Progenitor cell of endocrine pancreas (in vitro differentiated cells): ENCODE data around the gene ORAI3. TPM values are rescaled to one million over a fixed set of nuclear protein-coding genes. Genes with fewer than 3 reads are reported as not detected.

ENCODE experiments used
- DNase-seq: peaks from one replicate; pipeline ENCODE4 v3.0.0; 2021; ENCODE audit warnings: low spot score; ENCODE audit not compliant: unreplicated experiment
- H3K27ac Mint-ChIP-seq: 2 replicates; pipeline ENCODE4 v1.8.0; 2021; ENCODE audit warnings: mild to moderate bottlenecking, moderate library complexity, mixed read lengths
- H3K27me3 Mint-ChIP-seq: 2 replicates; pipeline ENCODE4 v1.8.0; 2021; ENCODE audit warnings: mixed read lengths
- H3K36me3 Mint-ChIP-seq: 2 replicates; pipeline ENCODE4 v1.8.0; 2022; ENCODE audit warnings: mixed read lengths; ENCODE audit not compliant: insufficient read depth
- H3K4me1 Mint-ChIP-seq: 2 replicates; pipeline ENCODE4 v1.8.0; 2021; ENCODE audit warnings: low read depth, mixed read lengths
- H3K4me3 Mint-ChIP-seq: 2 replicates; pipeline ENCODE4 v1.8.0; 2021; ENCODE audit warnings: low read depth, mild to moderate bottlenecking, moderate library complexity, mixed read lengths
- H3K9me3 Mint-ChIP-seq: 2 replicates; pipeline ENCODE4 v1.8.0; 2021; ENCODE audit warnings: low read depth, mixed read lengths
- total RNA-seq: library from RNA; stranded (reverse); gene quantifications from 2 replicates; pipeline ENCODE4 v1.2.1, GENCODE V29; 2021
- TF ChIP-seq, protein P1 (sequence below): fragments of 200-600 bp; sonication (generic); IDR thresholded peaks from one replicate; pipeline ENCODE4 v1.5.0; 2021; ENCODE audit warnings: antibody characterized with exemption, mild to moderate bottlenecking; ENCODE audit not compliant: unreplicated experiment

Gene ORAI3
- total RNA-seq, 1 donor from 2014 or later = 19.1 TPM

- H3K9me3 Mint-ChIP-seq = no peaks in the 10 kb centered on the region
- H3K27me3 Mint-ChIP-seq = no peaks in the 10 kb centered on the region
- DNase-seq = no peak
- peak overlapping the region; percentile 100 for H3K27ac Mint-ChIP-seq
- TF ChIP-seq, protein P1, sequence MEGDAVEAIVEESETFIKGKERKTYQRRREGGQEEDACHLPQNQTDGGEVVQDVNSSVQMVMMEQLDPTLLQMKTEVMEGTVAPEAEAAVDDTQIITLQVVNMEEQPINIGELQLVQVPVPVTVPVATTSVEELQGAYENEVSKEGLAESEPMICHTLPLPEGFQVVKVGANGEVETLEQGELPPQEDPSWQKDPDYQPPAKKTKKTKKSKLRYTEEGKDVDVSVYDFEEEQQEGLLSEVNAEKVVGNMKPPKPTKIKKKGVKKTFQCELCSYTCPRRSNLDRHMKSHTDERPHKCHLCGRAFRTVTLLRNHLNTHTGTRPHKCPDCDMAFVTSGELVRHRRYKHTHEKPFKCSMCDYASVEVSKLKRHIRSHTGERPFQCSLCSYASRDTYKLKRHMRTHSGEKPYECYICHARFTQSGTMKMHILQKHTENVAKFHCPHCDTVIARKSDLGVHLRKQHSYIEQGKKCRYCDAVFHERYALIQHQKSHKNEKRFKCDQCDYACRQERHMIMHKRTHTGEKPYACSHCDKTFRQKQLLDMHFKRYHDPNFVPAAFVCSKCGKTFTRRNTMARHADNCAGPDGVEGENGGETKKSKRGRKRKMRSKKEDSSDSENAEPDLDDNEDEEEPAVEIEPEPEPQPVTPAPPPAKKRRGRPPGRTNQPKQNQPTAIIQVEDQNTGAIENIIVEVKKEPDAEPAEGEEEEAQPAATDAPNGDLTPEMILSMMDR = no peak
- H3K4me1 Mint-ChIP-seq = peaks cover 8% of the 10 kb centered on the region
- H3K4me3 Mint-ChIP-seq = peak overlapping the region; percentile 97
- no peaks in the 10 kb centered on the region for H3K36me3 Mint-ChIP-seq
Measured at GRCh38 chr16:30921459-30921747, 27.5 kb upstream of the ORAI3 start.

GRCh38 chr16:30921748-30922419 is 27.0 kb upstream of the ORAI3 start:
- Mint-ChIP-seq H3K4me1 (peaks cover 8% of the 10 kb centered on the region), H3K36me3 (peaks cover 2% of the 10 kb centered on the region), H3K9me3 (no peaks in the 10 kb centered on the region), H3K4me3 (peak overlapping the region; percentile 97), H3K27me3 (no peaks in the 10 kb centered on the region), H3K27ac (peak overlapping the region; percentile 100)
- peak; percentile 92 for DNase-seq
- TF ChIP-seq, protein P1 = peak; percentile 95

DNA sequence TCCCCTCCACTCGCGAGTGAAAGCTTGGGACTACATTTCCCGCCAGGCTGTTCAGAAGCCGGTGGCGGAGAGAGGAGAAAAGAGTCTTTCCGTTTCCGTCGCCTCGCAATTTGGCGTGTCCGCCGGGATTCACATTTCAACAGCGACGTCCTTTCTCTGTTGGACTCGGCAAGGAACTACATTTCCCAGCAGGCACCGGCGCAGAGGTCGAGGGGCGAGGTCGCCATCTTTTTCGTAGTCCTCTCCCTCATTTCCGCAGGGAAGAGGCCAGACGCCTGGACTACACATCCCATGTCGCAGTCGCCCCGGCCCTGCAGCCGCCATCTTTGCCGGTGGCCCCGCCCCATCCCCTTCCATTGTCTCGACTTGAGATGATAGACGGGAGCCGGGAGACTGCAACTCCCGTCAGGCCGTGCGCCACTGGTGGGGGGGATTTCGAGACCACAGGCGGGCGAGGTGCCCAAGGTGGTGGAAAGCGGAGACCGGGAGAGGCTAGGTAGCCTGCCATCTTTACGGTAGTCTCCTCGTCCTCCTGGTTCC is 26.4 kb upstream of the ORAI3 start:
- TF ChIP-seq, protein P1 = no peak
- Mint-ChIP-seq H3K4me1 (peaks cover 8% of the 10 kb centered on the region), H3K4me3 (peak overlapping the region; percentile 97), H3K36me3 (peaks cover 2% of the 10 kb centered on the region), H3K27me3 (no peaks in the 10 kb centered on the region), H3K27ac (peak overlapping the region; percentile 100), H3K9me3 (no peaks in the 10 kb centered on the region)
- peak; percentile 99 for DNase-seq

GRCh38 chr16:30922960-30923535 is 25.8 kb upstream of the ORAI3 start:
- H3K27me3 Mint-ChIP-seq = no peaks in the 10 kb centered on the region

GRCh38 chr16:30923554-30924075 is 25.3 kb upstream of the ORAI3 start, which contains the start of gene FBXL19:
FBXL19 (plus strand) TSS chr16:30923572; CDS start chr16:30925755, 2,183 bp downstream.
- H3K4me3 Mint-ChIP-seq = peak within 1 kb of the TSS; percentile 97
- TF ChIP-seq, protein P1 = no peak
- DNase-seq = peak; percentile 50
- peak within 1 kb of the TSS; percentile 100 for H3K27ac Mint-ChIP-seq
- no peaks in the 10 kb centered on the region for H3K9me3 Mint-ChIP-seq
- peaks cover 8% of the 10 kb centered on the region for H3K4me1 Mint-ChIP-seq
- H3K27me3 Mint-ChIP-seq = no peaks in the 10 kb centered on the region
- peaks cover 2% of the 10 kb centered on the region for H3K36me3 Mint-ChIP-seq

More at GRCh38 chr16:30922960-30923535, 25.8 kb upstream of the ORAI3 start:
- Mint-ChIP-seq H3K4me1 (peaks cover 8% of the 10 kb centered on the region), H3K27ac (peak overlapping the region; percentile 100), H3K4me3 (peak overlapping the region; percentile 97), H3K9me3 (no peaks in the 10 kb centered on the region), H3K36me3 (peaks cover 2% of the 10 kb centered on the region)
- TF ChIP-seq, protein P1 = no peak
- peak; percentile 96 for DNase-seq
